Measurements from ENCODE around the gene RAC3. TPM values are rescaled to one million over a fixed set of nuclear protein-coding genes. Genes with fewer than 3 reads are reported as not detected.

Gene RAC3
- total and polyA plus RNA-seq, 7 donors: 0.60 to 11.8 (median 2.8) TPM

DNA sequence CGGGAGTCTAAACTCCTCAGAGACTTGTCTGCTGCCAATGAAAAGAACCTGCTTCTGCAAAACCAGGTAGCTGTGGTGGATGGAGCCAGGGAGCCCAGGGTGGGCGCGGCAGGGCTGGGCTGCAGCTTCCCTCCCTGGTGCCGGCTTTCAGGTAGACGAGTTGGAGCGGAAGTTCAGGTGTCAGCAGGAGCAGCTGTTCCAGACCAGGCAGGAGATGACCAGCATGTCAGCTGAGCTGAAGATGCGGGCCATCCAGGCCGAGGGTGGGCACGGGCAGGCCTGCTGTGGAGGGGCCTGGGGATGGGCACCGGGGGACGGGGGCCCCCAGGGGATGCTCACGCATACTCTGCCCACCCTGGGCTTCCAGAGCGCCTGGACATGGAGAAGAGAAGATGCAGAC lies 3.2 kb upstream of the RAC3 start:
- no peaks in the 10 kb centered on the region for H3K9me3 ChIP-seq
- intact Hi-C loops (cut with DNase I): no loop called here
- no peak overlapping the region for H3K4me3 ChIP-seq
- TF ChIP-seq, protein P1, sequence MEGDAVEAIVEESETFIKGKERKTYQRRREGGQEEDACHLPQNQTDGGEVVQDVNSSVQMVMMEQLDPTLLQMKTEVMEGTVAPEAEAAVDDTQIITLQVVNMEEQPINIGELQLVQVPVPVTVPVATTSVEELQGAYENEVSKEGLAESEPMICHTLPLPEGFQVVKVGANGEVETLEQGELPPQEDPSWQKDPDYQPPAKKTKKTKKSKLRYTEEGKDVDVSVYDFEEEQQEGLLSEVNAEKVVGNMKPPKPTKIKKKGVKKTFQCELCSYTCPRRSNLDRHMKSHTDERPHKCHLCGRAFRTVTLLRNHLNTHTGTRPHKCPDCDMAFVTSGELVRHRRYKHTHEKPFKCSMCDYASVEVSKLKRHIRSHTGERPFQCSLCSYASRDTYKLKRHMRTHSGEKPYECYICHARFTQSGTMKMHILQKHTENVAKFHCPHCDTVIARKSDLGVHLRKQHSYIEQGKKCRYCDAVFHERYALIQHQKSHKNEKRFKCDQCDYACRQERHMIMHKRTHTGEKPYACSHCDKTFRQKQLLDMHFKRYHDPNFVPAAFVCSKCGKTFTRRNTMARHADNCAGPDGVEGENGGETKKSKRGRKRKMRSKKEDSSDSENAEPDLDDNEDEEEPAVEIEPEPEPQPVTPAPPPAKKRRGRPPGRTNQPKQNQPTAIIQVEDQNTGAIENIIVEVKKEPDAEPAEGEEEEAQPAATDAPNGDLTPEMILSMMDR (IDR thresholded peaks at IDR 0.05): no peak
- TF ChIP-seq POLR2AphosphoS5 (IDR thresholded peaks at IDR 0.05) (no peak), POLR2A (IDR thresholded peaks at IDR 0.05) (no peak), EP300 (IDR thresholded peaks at IDR 0.05) (no peak)
- no peaks in the 10 kb centered on the region for H3K36me3 ChIP-seq
- H3K27me3 ChIP-seq: peaks cover 6 to 15% (median 14%) of the 10 kb centered on the region in 3 donors
- no peak overlapping the region for H3K27ac ChIP-seq
- no peak for DNase-seq
- 93 to 96% methylated on average over 13 of the region's 13 CpGs for WGBS, 2 donors
- peaks cover 0 to 36% (median 35%) of the 10 kb centered on the region in 4 donors for H3K4me1 ChIP-seq

DNA sequence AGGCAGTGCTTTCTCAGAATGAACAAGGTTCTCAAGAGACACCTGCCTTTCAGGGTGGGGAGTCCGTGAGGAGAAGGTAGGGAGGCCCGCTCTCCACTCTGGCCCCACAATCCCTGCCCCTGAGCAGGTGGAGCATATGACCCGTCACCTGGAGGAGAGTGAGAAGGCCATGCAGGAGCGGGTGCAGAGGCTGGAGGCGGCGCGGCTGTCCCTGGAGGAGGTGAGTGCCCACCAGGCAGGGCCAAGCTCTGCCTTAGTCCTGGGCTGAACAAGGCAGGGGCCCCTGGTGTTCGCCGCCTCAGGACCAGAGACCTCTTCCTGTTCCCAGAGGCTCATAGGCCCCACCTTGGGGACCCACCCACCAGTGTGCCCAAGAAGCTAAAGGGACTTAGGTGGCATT lies 2.5 kb upstream of the RAC3 start:
- 97% methylated on average over 9 of the region's 9 CpGs for whole genome bisulfite sequencing, 2 donors
- no peak overlapping the region for H3K4me3 ChIP-seq

DNA sequence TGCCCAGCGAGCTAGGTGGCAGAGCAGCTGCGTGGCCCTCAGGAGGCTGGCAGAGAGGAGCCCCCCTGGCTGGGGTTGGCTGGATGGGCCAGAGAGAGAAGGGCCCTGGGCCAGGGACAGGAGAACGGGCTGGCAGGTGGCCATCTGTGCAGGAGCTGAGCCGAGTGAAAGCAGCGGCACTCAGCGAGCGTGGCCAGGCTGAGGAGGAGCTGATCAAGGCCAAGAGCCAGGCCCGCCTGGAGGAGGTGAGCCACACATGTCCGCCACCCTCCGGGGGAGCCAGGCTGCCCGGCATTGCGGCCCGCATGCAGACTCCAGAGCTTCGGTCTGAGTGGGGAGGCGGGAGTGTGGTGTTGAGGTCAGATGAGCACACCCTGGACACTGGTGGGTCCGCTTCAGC lies 2.1 kb upstream of the RAC3 start:
- Histone ChIP-seq H3K27ac (no peak overlapping the region), H3K4me3 (no peak overlapping the region), H3K9me3 (no peaks in the 10 kb centered on the region), H3K36me3 (no peaks in the 10 kb centered on the region), H3K4me1 (peaks cover 0 to 26% (median 25%) of the 10 kb centered on the region in 4 donors), H3K27me3 (peaks cover 6 to 21% (median 18%) of the 10 kb centered on the region in 3 donors)
- WGBS, 2 donors: 96% methylated on average over 16 of the region's 16 CpGs
- no peak for TF ChIP-seq POLR2AphosphoS5 (IDR thresholded peaks at IDR 0.05)
- TF ChIP-seq, protein P1 (IDR thresholded peaks at IDR 0.05): no peak
- TF ChIP-seq POLR2A (IDR thresholded peaks at IDR 0.05): no peak
- TF ChIP-seq EP300 (IDR thresholded peaks at IDR 0.05): no peak
- DNase-seq: no peak
- intact Hi-C loops (cut with DNase I): no loop called here

More for the DNA sequence above, 2.5 kb upstream of the RAC3 start:
- Histone ChIP-seq H3K27me3 (peaks cover 6 to 21% (median 18%) of the 10 kb centered on the region in 3 donors), H3K9me3 (no peaks in the 10 kb centered on the region), H3K4me1 (peaks cover 0 to 30% (median 29%) of the 10 kb centered on the region in 4 donors), H3K36me3 (no peaks in the 10 kb centered on the region), H3K27ac (no peak overlapping the region)
- intact Hi-C loops (cut with DNase I): no loop called here
- TF ChIP-seq POLR2AphosphoS5 (IDR thresholded peaks at IDR 0.05) (no peak), POLR2A (IDR thresholded peaks at IDR 0.05) (no peak), EP300 (IDR thresholded peaks at IDR 0.05) (no peak)
- TF ChIP-seq, protein P1 (IDR thresholded peaks at IDR 0.05): no peak
- DNase-seq: no peak

DNA sequence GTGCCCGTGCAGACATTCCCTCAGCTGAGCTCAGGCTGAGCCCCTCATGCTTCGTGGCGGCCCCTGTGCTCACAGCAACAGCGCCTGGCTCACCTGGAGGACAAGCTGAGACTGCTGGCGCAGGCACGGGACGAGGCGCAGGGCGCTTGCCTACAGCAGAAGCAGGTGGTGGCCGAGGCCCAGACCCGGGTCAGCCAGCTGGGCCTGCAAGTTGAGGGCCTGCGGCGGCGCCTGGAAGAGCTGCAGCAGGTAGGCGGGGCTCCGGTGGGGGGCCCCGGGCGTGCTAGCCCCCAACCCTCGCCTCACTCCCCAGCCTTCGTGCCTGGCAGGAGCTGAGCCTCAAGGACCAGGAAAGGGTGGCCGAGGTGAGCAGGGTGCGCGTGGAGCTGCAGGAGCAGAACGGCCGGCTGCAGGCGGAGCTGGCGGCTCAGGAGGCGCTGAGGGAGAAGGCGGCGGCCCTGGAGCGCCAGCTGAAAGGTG lies 1.4 kb upstream of the RAC3 start:
- no peaks in the 10 kb centered on the region for H3K9me3 ChIP-seq
- intact Hi-C loops (cut with DNase I): loop anchor here (1.0 kb wide), 1 partner anchor 124 kb away; no protein-coding TSS in a partner anchor
- H3K36me3 ChIP-seq: no peaks in the 10 kb centered on the region
- peak overlapping the region in 2 of 4 donors; percentile 50 to 58 for H3K4me3 ChIP-seq
- H3K4me1 ChIP-seq: peaks cover 0 to 25% (median 22%) of the 10 kb centered on the region in 4 donors
- no peak for TF ChIP-seq POLR2AphosphoS5 (IDR thresholded peaks at IDR 0.05)
- no peak for TF ChIP-seq POLR2A (IDR thresholded peaks at IDR 0.05)
- TF ChIP-seq, protein P1 (IDR thresholded peaks at IDR 0.05): no peak
- TF ChIP-seq EP300 (IDR thresholded peaks at IDR 0.05): no peak
- H3K27ac ChIP-seq: no peak overlapping the region
- 63 to 71% methylated on average over 31 of the region's 31 CpGs for WGBS, 2 donors
- no peak for DNase-seq
- H3K27me3 ChIP-seq: peaks cover 6 to 21% (median 18%) of the 10 kb centered on the region in 3 donors

Data from sigmoid colon (tissue), 7 donors.